Measurements from ENCODE around the gene SERPINB5. TPM values are rescaled to one million over a fixed set of nuclear protein-coding genes. Genes with fewer than 3 reads are reported as not detected.

Gene SERPINB5
- total RNA-seq, 4 donors from 2014 or later = 0.69 TPM; not detected in 3

- Histone ChIP-seq H3K27ac (no peak overlapping the region), H3K4me3 (no peak overlapping the region), H3K9me3 (no peaks in the 10 kb centered on the region), H3K36me3 (no peaks in the 10 kb centered on the region), H3K27me3 (no peaks in the 10 kb centered on the region), H3K4me1 (no peaks in the 10 kb centered on the region)
- no peak for DNase-seq
- TF ChIP-seq POLR2A (IDR thresholded peaks at IDR 0.05) = no peak
- no peak for TF ChIP-seq CTCF (IDR thresholded peaks at IDR 0.05)
- intact Hi-C loops (cut with DNase I; ENCODE audit: low total_unique reads) = no loop called here
These were observed 12.3 kb upstream of the SERPINB5 start for GRCh38 chr18:63464434-63464833.

- Histone ChIP-seq H3K9me3 (no peaks in the 10 kb centered on the region), H3K27ac (no peak overlapping the region), H3K4me3 (no peak overlapping the region), H3K27me3 (no peaks in the 10 kb centered on the region), H3K36me3 (no peaks in the 10 kb centered on the region), H3K4me1 (no peaks in the 10 kb centered on the region)
- no peak for TF ChIP-seq CTCF (IDR thresholded peaks at IDR 0.05)
- no peak for TF ChIP-seq POLR2A (IDR thresholded peaks at IDR 0.05)
- intact Hi-C loops (cut with DNase I; ENCODE audit: low total_unique reads) = no loop called here
- DNase-seq = no peak
These were observed 11.7 kb upstream of the SERPINB5 start for GRCh38 chr18:63465059-63465458.

GRCh38 chr18:63467699-63468098 lies 9.1 kb upstream of the SERPINB5 start:
- TF ChIP-seq POLR2A (IDR thresholded peaks at IDR 0.05) = no peak
- TF ChIP-seq CTCF (IDR thresholded peaks at IDR 0.05) = no peak
- Histone ChIP-seq H3K36me3 (no peaks in the 10 kb centered on the region), H3K27ac (no peak overlapping the region), H3K27me3 (no peaks in the 10 kb centered on the region), H3K9me3 (no peaks in the 10 kb centered on the region), H3K4me1 (no peaks in the 10 kb centered on the region), H3K4me3 (no peak overlapping the region)
- intact Hi-C loops (cut with DNase I; ENCODE audit: low total_unique reads) = no loop called here
- DNase-seq = no peak

- Histone ChIP-seq H3K36me3 (no peaks in the 10 kb centered on the region), H3K9me3 (no peaks in the 10 kb centered on the region), H3K4me3 (no peak overlapping the region), H3K27ac (no peak overlapping the region), H3K27me3 (no peaks in the 10 kb centered on the region), H3K4me1 (no peaks in the 10 kb centered on the region)
- TF ChIP-seq CTCF (IDR thresholded peaks at IDR 0.05) = no peak
- TF ChIP-seq POLR2A (IDR thresholded peaks at IDR 0.05) = no peak
- intact Hi-C loops (cut with DNase I; ENCODE audit: low total_unique reads) = no loop called here
- no peak for DNase-seq
These were observed 8.2 kb upstream of the SERPINB5 start for GRCh38 chr18:63468575-63468974.

- no peaks in the 10 kb centered on the region for H3K36me3 ChIP-seq
- no peak overlapping the region for H3K4me3 ChIP-seq
- H3K9me3 ChIP-seq = no peaks in the 10 kb centered on the region
- no peak for TF ChIP-seq POLR2A (IDR thresholded peaks at IDR 0.05)
- TF ChIP-seq CTCF (IDR thresholded peaks at IDR 0.05) = no peak
- intact Hi-C loops (cut with DNase I; ENCODE audit: low total_unique reads) = no loop called here
- no peak overlapping the region for H3K27ac ChIP-seq
- no peaks in the 10 kb centered on the region for H3K27me3 ChIP-seq
- no peak for DNase-seq
- H3K4me1 ChIP-seq = no peaks in the 10 kb centered on the region
These were observed 6.0 kb upstream of the SERPINB5 start for GRCh38 chr18:63470751-63471150.
